OCI-LY3 (cell line): Measurements from ENCODE around the gene ABCC8.

Experiments
- H2AFZ ChIP-seq: fragments of 200-600, 300-600 bp; shearing (Covaris generic); 2 replicates; pipeline ENCODE4 v1.6.0; 2014; ENCODE audit warnings: antibody characterized with exemption, low read depth, low read length
- H3K27ac ChIP-seq: fragments of 200-600, 300-600 bp; sonication (generic); 2 replicates; pipeline ENCODE4 v1.5.1; 2014; ENCODE audit warnings: mild to moderate bottlenecking, low read length, moderate library complexity, mixed read lengths
- H3K27me3 ChIP-seq: fragments of 200-600, 300-600 bp; sonication (generic); 2 replicates; pipeline ENCODE4 v1.6.1; 2014; ENCODE audit warnings: low read depth, low read length, mixed read lengths
- H3K36me3 ChIP-seq: fragments of 200-600, 300-600 bp; sonication (generic); replicated peaks from 2 replicates; pipeline ENCODE3; 2014; ENCODE audit warnings: low read depth, low read length, mixed read lengths
- H3K4me1 ChIP-seq: fragments of 300-600, 200-600 bp; sonication (generic); 2 replicates; pipeline ENCODE4 v1.6.1; 2014; ENCODE audit warnings: low read length, mixed read lengths
- H3K4me2 ChIP-seq: fragments of 200-600, 300-600 bp; sonication (generic); 2 replicates; pipeline ENCODE4 v1.6.1; 2014; ENCODE audit warnings: low read length, mixed read lengths
- H3K4me3 ChIP-seq: fragments of 300-600, 200-600 bp; sonication (generic); 2 replicates; pipeline ENCODE4 v1.5.1; 2014; ENCODE audit warnings: antibody characterized with exemption, mild to moderate bottlenecking, low read length, moderate library complexity
- H3K79me2 ChIP-seq: fragments of 300-600, 200-600 bp; shearing (Covaris generic); 2 replicates; pipeline ENCODE4 v1.6.1; 2014; ENCODE audit warnings: mild to moderate bottlenecking, low read length, mixed read lengths
- H3K9ac ChIP-seq: fragments of 300-600, 200-600 bp; shearing (Covaris generic); 2 replicates; pipeline ENCODE4 v1.6.0; 2014; ENCODE audit warnings: mild to moderate bottlenecking, low read length, moderate library complexity
- H3K9me3 ChIP-seq: fragments of 200-600, 300-600 bp; shearing (Covaris generic); 2 replicates; pipeline ENCODE4 v1.6.1; 2014; ENCODE audit warnings: low read length, mixed read lengths; ENCODE audit not compliant: insufficient read depth
- H4K20me1 ChIP-seq: fragments of 200-600, 300-600 bp; sonication (generic); 2 replicates; pipeline ENCODE4 v1.6.1; 2016; ENCODE audit warnings: low read length, mixed read lengths; ENCODE audit not compliant: insufficient read depth
- CTCF ChIP-seq: fragments of 200-600, 300-600 bp; sonication (generic); IDR thresholded peaks from 2 replicates; pipeline ENCODE4 v1.5.1; 2014; ENCODE audit warnings: antibody characterized with exemption, low read length, low read depth
- EZH2phosphoT487 ChIP-seq: fragments of 200-600 bp; shearing (Covaris generic); IDR thresholded peaks from 2 replicates; pipeline ENCODE4 v1.6.1; 2018; ENCODE audit warnings: antibody characterized with exemption, mixed run types, low read depth

The ABCC8 gene

GRCh38 chr11:17393472-17393871 lies 83.2 kb downstream of the ABCC8 start:
- H2AFZ ChIP-seq, result no peak overlapping the region
- no peak overlapping the region for H3K4me2 ChIP-seq
- no peak overlapping the region for H3K27ac ChIP-seq
- TF ChIP-seq EZH2phosphoT487, result no peak
- TF ChIP-seq CTCF, result no peak
- H3K4me3 ChIP-seq, result no peak overlapping the region
- H3K27me3 ChIP-seq, result peaks cover 12% of the 10 kb centered on the region
- H3K79me2 ChIP-seq, result no peaks in the 10 kb centered on the region
- H3K4me1 ChIP-seq, result peaks cover 16% of the 10 kb centered on the region
- H4K20me1 ChIP-seq, result no peaks in the 10 kb centered on the region
- H3K9ac ChIP-seq, result no peak overlapping the region
- no peaks in the 10 kb centered on the region for H3K9me3 ChIP-seq
- no peaks in the 10 kb centered on the region for H3K36me3 ChIP-seq

- Histone ChIP-seq H3K4me2 (no peak overlapping the region), H3K9ac (no peak overlapping the region), H3K4me1 (peaks cover 16% of the 10 kb centered on the region), H3K27ac (no peak overlapping the region), H3K4me3 (no peak overlapping the region), H2AFZ (no peak overlapping the region), H3K27me3 (peaks cover 12% of the 10 kb centered on the region), H3K79me2 (no peaks in the 10 kb centered on the region), H3K36me3 (no peaks in the 10 kb centered on the region), H3K9me3 (no peaks in the 10 kb centered on the region), H4K20me1 (no peaks in the 10 kb centered on the region)
- no peak for TF ChIP-seq CTCF
Measured at GRCh38 chr11:17392872-17393271, 83.8 kb downstream of the ABCC8 start.

GRCh38 chr11:17391493-17392355 lies 84.9 kb downstream of the ABCC8 start:
- H2AFZ ChIP-seq, result no peak overlapping the region
- no peak overlapping the region for H3K9ac ChIP-seq
- H3K27me3 ChIP-seq, result peaks cover 12% of the 10 kb centered on the region
- no peaks in the 10 kb centered on the region for H3K9me3 ChIP-seq
- no peak overlapping the region for H3K4me3 ChIP-seq
- no peak overlapping the region for H3K4me2 ChIP-seq
- H3K27ac ChIP-seq, result no peak overlapping the region
- no peaks in the 10 kb centered on the region for H3K36me3 ChIP-seq
- no peak for TF ChIP-seq EZH2phosphoT487
- no peak for TF ChIP-seq CTCF
- peaks cover 16% of the 10 kb centered on the region for H3K4me1 ChIP-seq
- no peaks in the 10 kb centered on the region for H4K20me1 ChIP-seq
- H3K79me2 ChIP-seq, result no peaks in the 10 kb centered on the region

GRCh38 chr11:17389957-17390649 lies 86.5 kb downstream of the ABCC8 start:
- Histone ChIP-seq H4K20me1 (no peaks in the 10 kb centered on the region; the same call in 1 of the 2 replicates), H3K9me3 (no peaks in the 10 kb centered on the region), H2AFZ (peak overlapping the region; percentile 84), H3K27ac (no peak overlapping the region), H3K9ac (peak overlapping the region; percentile 66; the same call in 1 of the 2 replicates), H3K4me2 (peak overlapping the region; percentile 85), H3K27me3 (peaks cover 18% of the 10 kb centered on the region), H3K4me3 (peak overlapping the region; percentile 93), H3K36me3 (no peaks in the 10 kb centered on the region), H3K79me2 (no peaks in the 10 kb centered on the region), H3K4me1 (peaks cover 16% of the 10 kb centered on the region)
- no peak for TF ChIP-seq EZH2phosphoT487
- TF ChIP-seq CTCF, result no peak
